ENCODE results near the gene CCN2. TPM values are rescaled to one million over a fixed set of nuclear protein-coding genes. Genes with fewer than 3 reads are reported as not detected.
A peak's percentile ranks its signal among the peaks of the same experiment; 100 is the strongest.

CCN2 gene
- total RNA-seq, 1 experiment from 2014 or later: 20.2 TPM

GRCh38 chr6:131929264-131929663 lies 21.9 kb downstream of the CCN2 start:
- no peaks in the 10 kb centered on the region; the same call in 1 of the 2 replicates for H3K4me1 ChIP-seq (replicated peaks; ENCODE audit: insufficient read depth)
- ChIA-PET POLR2A (ENCODE audit: unreplicated experiment) (no interaction called here), CTCF (no interaction called here)
- no peak overlapping the region for H2AFZ ChIP-seq
- TF ChIP-seq CTCF (conservative IDR thresholded peaks at IDR 0.05) (no peak), EZH2 (IDR thresholded peaks at IDR 0.05; ENCODE audit: low read depth) (no peak)
- H3K79me2 ChIP-seq (ENCODE audit: low read depth): no peaks in the 10 kb centered on the region
- no peaks in the 10 kb centered on the region for H3K27me3 ChIP-seq (ENCODE audit: insufficient read depth, low read depth)
- no peak overlapping the region for H3K4me2 ChIP-seq
- BruUV-seq (replicated peaks): no TSS peak
- DNase-seq: no peak
- H3K27ac ChIP-seq: no peak overlapping the region
- H4K20me1 ChIP-seq (ENCODE audit: insufficient read depth): no peaks in the 10 kb centered on the region
- no peak overlapping the region for H3K4me3 ChIP-seq
- H3F3A ChIP-seq (ENCODE audit: insufficient read depth, low read depth): no peaks in the 10 kb centered on the region
- intact Hi-C loops (cut with micrococcal nuclease; ENCODE audit: unreplicated experiment): no loop called here
- H3K9me2 ChIP-seq (ENCODE audit: insufficient read depth): no peaks in the 10 kb centered on the region
- no peaks in the 10 kb centered on the region for H3K9me3 ChIP-seq (ENCODE audit: insufficient read depth, low read depth)
- H3K36me3 ChIP-seq (ENCODE audit: low read depth): no peaks in the 10 kb centered on the region

GRCh38 chr6:131924881-131925474 lies 26.2 kb downstream of the CCN2 start:
- Histone ChIP-seq H3K4me1 (replicated peaks; ENCODE audit: insufficient read depth) (no peaks in the 10 kb centered on the region; the same call in 1 of the 2 replicates), H3K4me3 (no peak overlapping the region), H3K79me2 (ENCODE audit: low read depth) (no peaks in the 10 kb centered on the region), H4K20me1 (ENCODE audit: insufficient read depth) (no peaks in the 10 kb centered on the region), H3K27ac (no peak overlapping the region), H3K27me3 (ENCODE audit: insufficient read depth, low read depth) (no peaks in the 10 kb centered on the region), H2AFZ (no peak overlapping the region), H3K4me2 (no peak overlapping the region), H3K9me2 (ENCODE audit: insufficient read depth) (no peaks in the 10 kb centered on the region), H3F3A (ENCODE audit: insufficient read depth, low read depth) (no peaks in the 10 kb centered on the region), H3K36me3 (ENCODE audit: low read depth) (no peaks in the 10 kb centered on the region), H3K9me3 (ENCODE audit: insufficient read depth, low read depth) (no peaks in the 10 kb centered on the region; the same call in 1 of the 2 replicates)
- no TSS peak for BruUV-seq (replicated peaks)
- intact Hi-C loops (cut with micrococcal nuclease; ENCODE audit: unreplicated experiment): loop anchor here (1.0 to 2.0 kb wide), 6 partner anchors 236 to 560 kb away; no protein-coding TSS in a partner anchor
- peak; percentile 80 for TF ChIP-seq CTCF (conservative IDR thresholded peaks at IDR 0.05)
- TF ChIP-seq EZH2 (IDR thresholded peaks at IDR 0.05; ENCODE audit: low read depth): no peak
- ChIA-PET POLR2A (ENCODE audit: unreplicated experiment) (no interaction called here), CTCF (interaction anchor here (0.6 to 1.4 kb wide), 5 partner anchors 19 to 408 kb away, joined by 3 to 6 read pairs (median 3); partner anchors contain the start of gene CCN2)
- no peak for DNase-seq

GRCh38 chr6:131923356-131923755 lies 27.8 kb downstream of the CCN2 start:
- TF ChIP-seq EZH2 (IDR thresholded peaks at IDR 0.05; ENCODE audit: low read depth) (no peak), CTCF (conservative IDR thresholded peaks at IDR 0.05) (peak; percentile 97)
- intact Hi-C loops (cut with micrococcal nuclease; ENCODE audit: unreplicated experiment): no loop called here
- ChIA-PET POLR2A (ENCODE audit: unreplicated experiment) (no interaction called here), CTCF (interaction anchor here (0.5 to 1.7 kb wide), 4 partner anchors 27 to 561 kb away, joined by 4 to 6 read pairs (median 4); no protein-coding TSS in a partner anchor)
- Histone ChIP-seq H2AFZ (no peak overlapping the region), H3K9me3 (ENCODE audit: insufficient read depth, low read depth) (no peaks in the 10 kb centered on the region; the same call in 1 of the 2 replicates), H3K79me2 (ENCODE audit: low read depth) (no peaks in the 10 kb centered on the region), H3K36me3 (ENCODE audit: low read depth) (no peaks in the 10 kb centered on the region), H3K4me3 (no peak overlapping the region), H3K27me3 (ENCODE audit: insufficient read depth, low read depth) (no peaks in the 10 kb centered on the region), H3K9me2 (ENCODE audit: insufficient read depth) (no peaks in the 10 kb centered on the region), H4K20me1 (ENCODE audit: insufficient read depth) (no peaks in the 10 kb centered on the region), H3K4me2 (no peak overlapping the region), H3K4me1 (replicated peaks; ENCODE audit: insufficient read depth) (no peaks in the 10 kb centered on the region; the same call in 1 of the 2 replicates), H3K27ac (no peak overlapping the region), H3F3A (ENCODE audit: insufficient read depth, low read depth) (no peaks in the 10 kb centered on the region)
- peak; percentile 45 to 59 for DNase-seq
- no TSS peak for BruUV-seq (replicated peaks)
